ENCODE measurements around the gene SIM2.

SIM2 gene

GRCh38 chr21:36773995-36774394 lies 75.1 kb downstream of the SIM2 start:
- Histone ChIP-seq H3K36me3 (ENCODE audit: control insufficient read depth, insufficient read depth, low read length) (no peaks in the 10 kb centered on the region), H3K9ac (ENCODE audit: low read length) (no peak overlapping the region), H3K4me3 (ENCODE audit: low read length) (no peak overlapping the region), H3K4me1 (ENCODE audit: control insufficient read depth, insufficient read depth, low read length) (peaks cover 7% of the 10 kb centered on the region), H3K27me3 (ENCODE audit: control insufficient read depth, insufficient read depth, low read length) (no peaks in the 10 kb centered on the region), H3K9me3 (ENCODE audit: control insufficient read depth, low read length) (no peaks in the 10 kb centered on the region)

- Histone ChIP-seq H3K36me3 (ENCODE audit: control insufficient read depth, insufficient read depth, low read length) (no peaks in the 10 kb centered on the region), H3K9me3 (ENCODE audit: control insufficient read depth, low read length) (no peaks in the 10 kb centered on the region), H3K9ac (ENCODE audit: low read length) (no peak overlapping the region), H3K4me3 (ENCODE audit: low read length) (no peak overlapping the region), H3K4me1 (ENCODE audit: control insufficient read depth, insufficient read depth, low read length) (no peaks in the 10 kb centered on the region), H3K27me3 (ENCODE audit: control insufficient read depth, insufficient read depth, low read length) (no peaks in the 10 kb centered on the region)
Observed at GRCh38 chr21:36776981-36777617, 78.2 kb downstream of the SIM2 start.

- Histone ChIP-seq H3K27me3 (ENCODE audit: control insufficient read depth, insufficient read depth, low read length) (no peaks in the 10 kb centered on the region), H3K4me1 (ENCODE audit: control insufficient read depth, insufficient read depth, low read length) (no peaks in the 10 kb centered on the region), H3K36me3 (ENCODE audit: control insufficient read depth, insufficient read depth, low read length) (no peaks in the 10 kb centered on the region), H3K4me3 (ENCODE audit: low read length) (no peak overlapping the region), H3K9ac (ENCODE audit: low read length) (no peak overlapping the region), H3K9me3 (ENCODE audit: control insufficient read depth, low read length) (no peaks in the 10 kb centered on the region)
Observed at GRCh38 chr21:36780861-36781260, 81.9 kb downstream of the SIM2 start.

DNA sequence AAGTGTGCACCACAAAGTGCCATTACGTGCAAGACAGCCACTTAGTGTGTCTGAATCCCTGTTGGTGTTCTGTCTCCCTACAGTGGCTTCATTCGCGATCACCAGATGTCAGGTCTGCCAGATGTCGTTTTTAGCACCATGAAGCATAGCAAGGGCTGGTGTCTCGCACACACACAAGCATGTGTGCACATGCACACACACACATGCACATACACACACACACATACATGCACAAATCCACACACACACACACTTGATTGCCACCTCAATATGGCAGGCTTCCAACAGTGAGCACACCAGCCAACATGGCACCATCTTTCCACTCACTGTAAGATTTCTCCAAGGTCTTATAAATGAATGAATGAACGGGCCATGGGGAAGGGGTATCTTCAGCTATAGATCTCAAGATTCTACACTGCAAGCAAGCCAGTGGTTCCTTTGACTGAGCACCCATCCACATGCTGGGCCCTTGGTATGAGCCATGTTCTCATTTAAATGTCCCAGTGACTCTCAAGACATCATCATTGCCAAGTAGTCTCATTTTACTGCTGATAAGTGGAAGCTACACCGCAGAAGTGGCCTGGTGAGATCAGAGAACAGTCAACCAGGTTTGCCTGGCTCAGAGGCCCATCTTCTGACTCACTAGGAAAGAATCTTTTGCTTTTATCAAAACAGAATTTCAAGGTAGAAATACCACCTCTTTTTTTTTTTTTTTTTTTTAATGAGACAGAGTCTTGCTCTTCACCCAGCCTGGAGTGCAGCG lies 84.9 kb downstream of the SIM2 start:
- Histone ChIP-seq H3K27me3 (ENCODE audit: control insufficient read depth, insufficient read depth, low read length) (no peaks in the 10 kb centered on the region), H3K4me3 (ENCODE audit: low read length) (no peak overlapping the region), H3K9ac (ENCODE audit: low read length) (no peak overlapping the region), H3K4me1 (ENCODE audit: control insufficient read depth, insufficient read depth, low read length) (peaks cover 7% of the 10 kb centered on the region), H3K36me3 (ENCODE audit: control insufficient read depth, insufficient read depth, low read length) (no peaks in the 10 kb centered on the region), H3K9me3 (ENCODE audit: control insufficient read depth, low read length) (no peaks in the 10 kb centered on the region)

- Histone ChIP-seq H3K4me3 (ENCODE audit: low read length) (no peak overlapping the region), H3K9ac (ENCODE audit: low read length) (no peak overlapping the region), H3K36me3 (ENCODE audit: control insufficient read depth, insufficient read depth, low read length) (no peaks in the 10 kb centered on the region), H3K27me3 (ENCODE audit: control insufficient read depth, insufficient read depth, low read length) (no peaks in the 10 kb centered on the region), H3K4me1 (ENCODE audit: control insufficient read depth, insufficient read depth, low read length) (peaks cover 7% of the 10 kb centered on the region), H3K9me3 (ENCODE audit: control insufficient read depth, low read length) (no peaks in the 10 kb centered on the region)
Observed at GRCh38 chr21:36784947-36785346, 86.0 kb downstream of the SIM2 start.

DNA sequence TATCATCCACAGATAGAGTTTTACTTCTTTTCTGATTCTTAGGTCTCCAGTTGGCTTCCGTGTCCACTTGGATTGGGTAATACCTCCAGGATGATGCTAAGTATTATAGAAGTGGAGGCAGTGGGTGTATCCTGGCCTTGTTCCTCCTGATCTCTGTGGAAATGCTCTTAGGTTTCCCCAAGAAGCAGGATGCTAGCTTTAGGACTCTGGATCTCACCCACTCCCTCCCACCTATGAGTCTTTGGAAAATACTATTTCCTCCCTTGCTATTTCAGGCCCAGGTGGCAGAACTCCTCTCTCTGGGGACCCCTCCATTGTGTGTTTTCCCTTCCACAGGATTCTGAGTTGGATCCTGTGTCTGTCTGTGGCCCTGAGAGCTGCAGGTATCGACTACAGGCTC lies 86.7 kb downstream of the SIM2 start:
- no peak overlapping the region for H3K4me3 ChIP-seq (ENCODE audit: low read length)
- H3K36me3 ChIP-seq (ENCODE audit: control insufficient read depth, insufficient read depth, low read length), result no peaks in the 10 kb centered on the region
- no peaks in the 10 kb centered on the region for H3K27me3 ChIP-seq (ENCODE audit: control insufficient read depth, insufficient read depth, low read length)
- H3K4me1 ChIP-seq (ENCODE audit: control insufficient read depth, insufficient read depth, low read length), result peaks cover 7% of the 10 kb centered on the region
- H3K9me3 ChIP-seq (ENCODE audit: control insufficient read depth, low read length), result no peaks in the 10 kb centered on the region
- H3K9ac ChIP-seq (ENCODE audit: low read length), result no peak overlapping the region

DNA sequence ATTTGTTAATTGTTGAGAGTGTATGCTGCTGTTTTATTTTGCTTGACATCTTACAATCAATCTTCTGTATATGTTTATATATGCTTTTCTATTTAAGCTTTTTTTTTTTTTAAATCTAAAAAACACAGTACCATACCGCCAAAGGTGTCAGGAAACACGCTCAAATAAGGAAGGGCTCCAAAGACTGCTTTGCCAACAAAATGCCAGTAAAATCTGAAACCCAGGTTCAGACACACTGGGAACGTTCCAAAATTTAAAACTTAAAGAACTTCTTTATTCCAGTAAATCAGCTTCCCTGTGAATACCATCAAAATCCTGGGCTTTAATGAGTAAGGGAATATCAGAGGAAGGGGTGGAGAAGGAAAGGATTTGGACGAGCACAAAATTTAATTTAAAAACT lies 87.3 kb downstream of the SIM2 start:
- no peaks in the 10 kb centered on the region for H3K9me3 ChIP-seq (ENCODE audit: control insufficient read depth, low read length)
- H3K27me3 ChIP-seq (ENCODE audit: control insufficient read depth, insufficient read depth, low read length), result no peaks in the 10 kb centered on the region
- H3K4me3 ChIP-seq (ENCODE audit: low read length), result no peak overlapping the region
- H3K4me1 ChIP-seq (ENCODE audit: control insufficient read depth, insufficient read depth, low read length), result peaks cover 7% of the 10 kb centered on the region
- no peaks in the 10 kb centered on the region for H3K36me3 ChIP-seq (ENCODE audit: control insufficient read depth, insufficient read depth, low read length)
- no peak overlapping the region for H3K9ac ChIP-seq (ENCODE audit: low read length)

- H3K36me3 ChIP-seq (ENCODE audit: control insufficient read depth, insufficient read depth, low read length), result no peaks in the 10 kb centered on the region
- peak overlapping the region; percentile 2 for H3K4me3 ChIP-seq (ENCODE audit: low read length)
- H3K9me3 ChIP-seq (ENCODE audit: control insufficient read depth, low read length), result no peaks in the 10 kb centered on the region
- peak overlapping the region; percentile 6 for H3K9ac ChIP-seq (ENCODE audit: low read length)
- H3K4me1 ChIP-seq (ENCODE audit: control insufficient read depth, insufficient read depth, low read length), result peaks cover 7% of the 10 kb centered on the region
- no peaks in the 10 kb centered on the region for H3K27me3 ChIP-seq (ENCODE audit: control insufficient read depth, insufficient read depth, low read length)
Observed at GRCh38 chr21:36788120-36788638, 89.3 kb downstream of the SIM2 start.

GRCh38 chr21:36790616-36791015 lies 91.7 kb downstream of the SIM2 start:
- H3K36me3 ChIP-seq (ENCODE audit: control insufficient read depth, insufficient read depth, low read length), result no peaks in the 10 kb centered on the region
- no peak overlapping the region for H3K9ac ChIP-seq (ENCODE audit: low read length)
- no peaks in the 10 kb centered on the region for H3K27me3 ChIP-seq (ENCODE audit: control insufficient read depth, insufficient read depth, low read length)
- H3K9me3 ChIP-seq (ENCODE audit: control insufficient read depth, low read length), result no peaks in the 10 kb centered on the region
- H3K4me3 ChIP-seq (ENCODE audit: low read length), result no peak overlapping the region
- H3K4me1 ChIP-seq (ENCODE audit: control insufficient read depth, insufficient read depth, low read length), result peaks cover 7% of the 10 kb centered on the region

GRCh38 chr21:36791180-36791579 lies 92.3 kb downstream of the SIM2 start:
- no peaks in the 10 kb centered on the region for H3K9me3 ChIP-seq (ENCODE audit: control insufficient read depth, low read length)
- no peak overlapping the region for H3K9ac ChIP-seq (ENCODE audit: low read length)
- H3K4me3 ChIP-seq (ENCODE audit: low read length), result no peak overlapping the region
- H3K4me1 ChIP-seq (ENCODE audit: control insufficient read depth, insufficient read depth, low read length), result peaks cover 7% of the 10 kb centered on the region
- no peaks in the 10 kb centered on the region for H3K27me3 ChIP-seq (ENCODE audit: control insufficient read depth, insufficient read depth, low read length)
- no peaks in the 10 kb centered on the region for H3K36me3 ChIP-seq (ENCODE audit: control insufficient read depth, insufficient read depth, low read length)

GRCh38 chr21:36791695-36792470 lies 93.0 kb downstream of the SIM2 start:
- Histone ChIP-seq H3K9me3 (ENCODE audit: control insufficient read depth, low read length) (no peaks in the 10 kb centered on the region), H3K9ac (ENCODE audit: low read length) (no peak overlapping the region), H3K27me3 (ENCODE audit: control insufficient read depth, insufficient read depth, low read length) (no peaks in the 10 kb centered on the region), H3K4me1 (ENCODE audit: control insufficient read depth, insufficient read depth, low read length) (peaks cover 7% of the 10 kb centered on the region), H3K36me3 (ENCODE audit: control insufficient read depth, insufficient read depth, low read length) (no peaks in the 10 kb centered on the region), H3K4me3 (ENCODE audit: low read length) (no peak overlapping the region)

- peaks cover 6% of the 10 kb centered on the region for H3K4me1 ChIP-seq (ENCODE audit: control insufficient read depth, insufficient read depth, low read length)
- no peak overlapping the region for H3K4me3 ChIP-seq (ENCODE audit: low read length)
- H3K27me3 ChIP-seq (ENCODE audit: control insufficient read depth, insufficient read depth, low read length), result no peaks in the 10 kb centered on the region
- H3K9ac ChIP-seq (ENCODE audit: low read length), result no peak overlapping the region
- no peaks in the 10 kb centered on the region for H3K36me3 ChIP-seq (ENCODE audit: control insufficient read depth, insufficient read depth, low read length)
- H3K9me3 ChIP-seq (ENCODE audit: control insufficient read depth, low read length), result no peaks in the 10 kb centered on the region
Observed at GRCh38 chr21:36792505-36792967, 93.6 kb downstream of the SIM2 start.

All from mucosa of stomach (tissue), 1 donor.